ENCODE data around the gene BBS4.

BBS4 gene

GRCh38 chr15:72782274-72783003, 96.4 kb downstream of the BBS4 start:
- Histone ChIP-seq H3K4me1 (ENCODE audit: control insufficient read depth, low read length) (peaks cover 30% of the 10 kb centered on the region), H3K27me3 (ENCODE audit: control insufficient read depth, low read length) (no peaks in the 10 kb centered on the region), H3K9me3 (ENCODE audit: control insufficient read depth, insufficient read depth, low read length) (no peaks in the 10 kb centered on the region), H3K79me2 (ENCODE audit: control insufficient read depth, low read length) (peaks cover 63% of the 10 kb centered on the region), H3F3A (ENCODE audit: control insufficient read depth, insufficient read depth) (no peaks in the 10 kb centered on the region), H3K4me3 (ENCODE audit: low read length) (peak overlapping the region; percentile 80), H3K27ac (ENCODE audit: low read depth, low read length) (peak overlapping the region; percentile 63), H3K4me2 (ENCODE audit: low read length) (peak overlapping the region; percentile 97), H4K20me1 (ENCODE audit: control insufficient read depth, insufficient read depth, low read depth, low read length) (peaks cover 7% of the 10 kb centered on the region; the same call in 1 of the 2 replicates), H3K9me2 (replicated peaks; ENCODE audit: control insufficient read depth, low read length) (no peaks in the 10 kb centered on the region), H3K36me3 (ENCODE audit: control insufficient read depth, low read length) (peaks cover 48% of the 10 kb centered on the region)
- TF ChIP-seq CTCF (IDR thresholded peaks at IDR 0.05; ENCODE audit: low read depth, low read length, poor library complexity, severe bottlenecking), result no peak
- no peak for TF ChIP-seq EZH2phosphoT487 (IDR thresholded peaks at IDR 0.05; ENCODE audit: borderline replicate concordance, low read length)

GRCh38 chr15:72783004-72783639, 97.1 kb downstream of the BBS4 start:
- Histone ChIP-seq H3K4me1 (ENCODE audit: control insufficient read depth, low read length) (peaks cover 26% of the 10 kb centered on the region), H3K79me2 (ENCODE audit: control insufficient read depth, low read length) (peaks cover 56% of the 10 kb centered on the region), H3K27me3 (ENCODE audit: control insufficient read depth, low read length) (no peaks in the 10 kb centered on the region), H3K36me3 (ENCODE audit: control insufficient read depth, low read length) (peaks cover 42% of the 10 kb centered on the region), H3K27ac (ENCODE audit: low read depth, low read length) (peak overlapping the region; percentile 63), H3K9me2 (replicated peaks; ENCODE audit: control insufficient read depth, low read length) (no peaks in the 10 kb centered on the region), H3K4me2 (ENCODE audit: low read length) (peak overlapping the region; percentile 97), H3K4me3 (ENCODE audit: low read length) (peak overlapping the region; percentile 80), H4K20me1 (ENCODE audit: control insufficient read depth, insufficient read depth, low read depth, low read length) (peaks cover 7% of the 10 kb centered on the region; the same call in 1 of the 2 replicates), H3F3A (ENCODE audit: control insufficient read depth, insufficient read depth) (no peaks in the 10 kb centered on the region), H3K9me3 (ENCODE audit: control insufficient read depth, insufficient read depth, low read length) (no peaks in the 10 kb centered on the region)
- TF ChIP-seq EZH2phosphoT487 (IDR thresholded peaks at IDR 0.05; ENCODE audit: borderline replicate concordance, low read length) (no peak), CTCF (IDR thresholded peaks at IDR 0.05; ENCODE audit: low read depth, low read length, poor library complexity, severe bottlenecking) (no peak)

GRCh38 chr15:72783640-72784455, 97.8 kb downstream of the BBS4 start, which contains the start of gene ADPGK:
Gene ADPGK (minus strand): TSS chr15:72783758. CDS start chr15:72783691, 67 bp downstream.
- Histone ChIP-seq H3K9me3 (ENCODE audit: control insufficient read depth, insufficient read depth, low read length) (no peaks in the 10 kb centered on the region), H4K20me1 (ENCODE audit: control insufficient read depth, insufficient read depth, low read depth, low read length) (peaks cover 5% of the 10 kb centered on the region; the same call in 1 of the 2 replicates), H3K27me3 (ENCODE audit: control insufficient read depth, low read length) (no peaks in the 10 kb centered on the region), H3K4me3 (ENCODE audit: low read length) (peak within 1 kb of the TSS; percentile 80), H3K36me3 (ENCODE audit: control insufficient read depth, low read length) (peaks cover 35% of the 10 kb centered on the region), H3K4me1 (ENCODE audit: control insufficient read depth, low read length) (peaks cover 26% of the 10 kb centered on the region), H3K79me2 (ENCODE audit: control insufficient read depth, low read length) (peaks cover 49% of the 10 kb centered on the region), H3K27ac (ENCODE audit: low read depth, low read length) (peak within 1 kb of the TSS; percentile 63), H3K4me2 (ENCODE audit: low read length) (peak within 1 kb of the TSS; percentile 97), H3F3A (ENCODE audit: control insufficient read depth, insufficient read depth) (no peaks in the 10 kb centered on the region), H3K9me2 (replicated peaks; ENCODE audit: control insufficient read depth, low read length) (no peaks in the 10 kb centered on the region)
- TF ChIP-seq CTCF (IDR thresholded peaks at IDR 0.05; ENCODE audit: low read depth, low read length, poor library complexity, severe bottlenecking), result peak; percentile 74
- no peak for TF ChIP-seq EZH2phosphoT487 (IDR thresholded peaks at IDR 0.05; ENCODE audit: borderline replicate concordance, low read length)

Data from DOHH2 (cell line).